HepG2 (cell line): ENCODE data around the gene ARG2. TPM values are rescaled to one million over a fixed set of nuclear protein-coding genes. Genes with fewer than 3 reads are reported as not detected.

Experiments
- EZH2 ChIP-seq: conservative IDR thresholded peaks from 2 replicates; pipeline ENCODE4 v1.6.1; 2012; ENCODE audit warnings: mild to moderate bottlenecking, low read depth, low read length, moderate library complexity
- FOXC1 ChIP-seq: sonication (generic); formaldehyde crosslinking; IDR thresholded peaks from 2 replicates; pipeline ENCODE4 v1.8.0; 2022; ENCODE audit warnings: mild to moderate bottlenecking, missing genetic modification reagents, borderline replicate concordance
- FOXK1 ChIP-seq: sonication (generic); formaldehyde crosslinking; IDR thresholded peaks from 2 replicates; pipeline ENCODE4 v1.4.0; 2020; ENCODE audit warnings: low read depth, missing genetic modification reagents, borderline replicate concordance
- GATAD1 ChIP-seq: IDR thresholded peaks from 2 replicates; pipeline ENCODE4 v1.6.1; 2016; ENCODE audit warnings: missing genetic modification reagents, missing compliant biosample characterization
- MEF2D ChIP-seq: sonication (generic); formaldehyde crosslinking; IDR thresholded peaks from 2 replicates; pipeline ENCODE4 v1.5.1; 2020; ENCODE audit warnings: mild to moderate bottlenecking, missing genetic modification reagents
- MEIS2 ChIP-seq: sonication (generic); formaldehyde crosslinking; IDR thresholded peaks from 2 replicates; pipeline ENCODE4 v1.9.0; 2021; ENCODE audit warnings: mild to moderate bottlenecking, missing genetic modification reagents
- MTA1 ChIP-seq: sonication (generic); formaldehyde crosslinking; IDR thresholded peaks from 2 replicates; pipeline ENCODE4 v1.4.0; 2020; ENCODE audit warnings: missing genetic modification reagents, mild to moderate bottlenecking, borderline replicate concordance
- MXI1 ChIP-seq: IDR thresholded peaks from 3 replicates; pipeline ENCODE4 v1.6.1; 2012; ENCODE audit warnings: low read depth, low read length, inconsistent platforms, borderline replicate concordance
- NKX3-1 ChIP-seq: sonication (generic); formaldehyde crosslinking; IDR thresholded peaks from 2 replicates; pipeline ENCODE4 v1.5.0; 2020; ENCODE audit warnings: missing genetic modification reagents
- PAX8 ChIP-seq: sonication (generic); formaldehyde crosslinking; IDR thresholded peaks from 2 replicates; pipeline ENCODE4 v1.8.0; 2022; ENCODE audit warnings: mild to moderate bottlenecking, missing genetic modification reagents, borderline replicate concordance
- PCBP2 ChIP-seq: fragments of 200-400 bp; formaldehyde crosslinking; optimal IDR thresholded peaks from 2 replicates; pipeline ENCODE3; 2018; ENCODE audit warnings: low read length, low read depth; ENCODE audit not compliant: poor library complexity, severe bottlenecking
- POGZ ChIP-seq: sonication (generic); formaldehyde crosslinking; IDR thresholded peaks from 2 replicates; pipeline ENCODE4 v1.4.0; 2020; ENCODE audit warnings: mild to moderate bottlenecking, missing genetic modification reagents
- SNAPC2 ChIP-seq: sonication (generic); formaldehyde crosslinking; IDR thresholded peaks from 2 replicates; pipeline ENCODE4 v1.8.1; 2022; ENCODE audit warnings: mild to moderate bottlenecking, missing genetic modification reagents
- SUZ12 ChIP-seq: fragments of 150-350 bp; IDR thresholded peaks from 2 replicates; pipeline ENCODE4 v1.6.1; 2014; ENCODE audit warnings: low read depth, low read length
- TCF7 ChIP-seq: sonication (generic); IDR thresholded peaks from 2 replicates; pipeline ENCODE4 v1.6.1; 2016; ENCODE audit warnings: antibody characterized with exemption, low read depth
- XRCC5 ChIP-seq: fragments of 200-400 bp; formaldehyde crosslinking; optimal IDR thresholded peaks from 2 replicates; pipeline ENCODE3; 2017; ENCODE audit warnings: mild to moderate bottlenecking, low read length
- YY1 ChIP-seq: IDR thresholded peaks from 2 replicates; pipeline ENCODE4 v1.6.1; 2011; ENCODE audit warnings: low read length, low read depth, moderate library complexity, mild to moderate bottlenecking; ENCODE audit not compliant: insufficient read depth, insufficient replicate concordance
- ZFY ChIP-seq: sonication (generic); formaldehyde crosslinking; IDR thresholded peaks from 2 replicates; pipeline ENCODE4 v1.4.0; 2020; ENCODE audit warnings: missing genetic modification reagents
- ZNF230 ChIP-seq: sonication (generic); formaldehyde crosslinking; IDR thresholded peaks from 2 replicates; pipeline ENCODE4 v1.4.0; 2020; ENCODE audit warnings: mild to moderate bottlenecking, missing genetic modification reagents
- ZNF282 ChIP-seq: fragments of 450-650 bp; IDR thresholded peaks from 2 replicates; pipeline ENCODE4 v1.6.1; 2018; ENCODE audit not compliant: partially characterized antibody
- ZNF761 ChIP-seq: sonication (generic); formaldehyde crosslinking; conservative IDR thresholded peaks from 2 replicates; pipeline ENCODE4 v1.4.0; 2020; ENCODE audit warnings: mild to moderate bottlenecking, missing genetic modification reagents
- polyA plus RNA-seq, 8 experiments: library from polyadenylated mRNA; depleted of rRNA in 3 of 8; stranded (reverse) in 7 of 8; unstranded in 1 of 8; fragments of >200 nt; fragmentation: Illumina TruSeq in 4 of 8; extraction: Trizol in 4 of 8; gene quantifications; 2 replicates each; pipeline versions ENCODE4 v1.2.1 to v1.2.3, GENCODE V29; 2011 to 2016; ENCODE audit warnings: low read depth in 4 of 8, missing spikeins in 1 of 8, mixed read lengths in 1 of 8; ENCODE audit not compliant: insufficient read depth in 1 of 8
- total RNA-seq, 5 experiments: library from RNA; depleted of rRNA; stranded (reverse); fragments of >200 nt; fragmentation: Illumina TruSeq; extraction: Trizol; gene quantifications; 2 replicates each; pipeline ENCODE4 v1.2.3, GENCODE V29; 2016; ENCODE audit warnings: low read depth in 1 of 5
- TF ChIP-seq, protein P1 (sequence below): sonication (generic); formaldehyde crosslinking; IDR thresholded peaks from 2 replicates; pipeline ENCODE4 v1.5.1; 2020; ENCODE audit warnings: mild to moderate bottlenecking, missing genetic modification reagents, moderate library complexity
- TF ChIP-seq, protein P2 (sequence below): IDR thresholded peaks from 2 replicates; pipeline ENCODE4 v1.6.1; 2016; ENCODE audit warnings: missing genetic modification reagents, missing compliant biosample characterization
- TF ChIP-seq, protein P3 (sequence below): sonication (generic); formaldehyde crosslinking; conservative IDR thresholded peaks from 2 replicates; pipeline ENCODE4 v1.8.0; 2022; ENCODE audit warnings: missing genetic modification reagents
- TF ChIP-seq, protein P4 (sequence below): sonication (generic); formaldehyde crosslinking; IDR thresholded peaks from 2 replicates; pipeline ENCODE4 v1.8.0; 2022; ENCODE audit warnings: missing genetic modification reagents, mild to moderate bottlenecking, borderline replicate concordance
- TF ChIP-seq, protein P5 (sequence below): sonication (generic); formaldehyde crosslinking; IDR thresholded peaks from 2 replicates; pipeline ENCODE4 v1.5.0; 2020; ENCODE audit warnings: missing genetic modification reagents, mild to moderate bottlenecking, borderline replicate concordance

Gene ARG2
- total and polyA plus RNA-seq, 2 of the 13 experiments (the other 11 are each of a cell fraction or from before 2014, with no cell fraction given): 37.5 to 73.6 TPM

DNA sequence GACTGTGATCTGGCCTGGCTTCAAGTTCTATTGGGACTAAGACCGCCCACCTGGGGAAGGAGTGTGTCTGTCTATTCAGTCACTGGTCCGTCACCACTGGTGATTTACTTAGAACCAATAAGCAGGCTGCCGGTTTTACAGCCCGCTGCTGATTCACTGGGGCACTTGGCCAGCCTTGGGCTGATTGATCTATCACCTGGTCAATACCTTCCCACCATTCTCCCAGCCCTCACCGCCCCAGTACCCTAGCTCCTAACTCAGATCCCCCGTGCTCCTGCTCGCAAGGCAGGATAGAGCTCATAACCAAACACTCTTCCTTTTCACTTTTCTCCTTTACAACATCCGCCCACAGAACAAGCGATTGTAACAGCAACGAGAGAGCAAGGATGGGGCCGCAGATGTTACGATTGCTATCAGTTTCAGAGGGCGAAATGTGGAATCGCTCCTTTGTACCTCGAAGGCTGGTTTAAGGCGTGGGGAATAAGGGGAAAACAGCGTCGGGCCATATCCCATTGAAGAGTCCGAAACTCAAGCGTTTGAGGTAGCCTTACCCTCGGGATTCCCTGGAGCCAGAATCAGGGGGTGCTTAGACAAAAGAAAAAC lies 75.2 kb downstream of the ARG2 start (continued):
- TF ChIP-seq, protein P1, sequence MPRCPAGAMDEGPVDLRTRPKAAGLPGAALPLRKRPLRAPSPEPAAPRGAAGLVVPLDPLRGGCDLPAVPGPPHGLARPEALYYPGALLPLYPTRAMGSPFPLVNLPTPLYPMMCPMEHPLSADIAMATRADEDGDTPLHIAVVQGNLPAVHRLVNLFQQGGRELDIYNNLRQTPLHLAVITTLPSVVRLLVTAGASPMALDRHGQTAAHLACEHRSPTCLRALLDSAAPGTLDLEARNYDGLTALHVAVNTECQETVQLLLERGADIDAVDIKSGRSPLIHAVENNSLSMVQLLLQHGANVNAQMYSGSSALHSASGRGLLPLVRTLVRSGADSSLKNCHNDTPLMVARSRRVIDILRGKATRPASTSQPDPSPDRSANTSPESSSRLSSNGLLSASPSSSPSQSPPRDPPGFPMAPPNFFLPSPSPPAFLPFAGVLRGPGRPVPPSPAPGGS (CRISPR knock-in tag): no peak
- peak; percentile 18; the same call in 1 of the 2 replicates for TF ChIP-seq NKX3-1
- no peak; the same call in 1 of the 2 replicates for TF ChIP-seq ZFY (CRISPR knock-in tag)
- peak; percentile 43 for TF ChIP-seq POGZ
- TF ChIP-seq ZNF230 (CRISPR knock-in tag): no peak
- 0 out of 2 replicates have a peak, but pooled peaks have one; percentile 26 for TF ChIP-seq FOXK1
- TF ChIP-seq YY1: no peak
- TF ChIP-seq SNAPC2 (CRISPR knock-in tag): 0 out of 2 replicates have a peak, but pooled peaks have one; percentile 66
- 0 out of 3 replicates have a peak, but pooled peaks have one; percentile 31 for TF ChIP-seq MXI1
- no peak for TF ChIP-seq MTA1
- no peak for TF ChIP-seq ZNF282
- TF ChIP-seq TCF7: 0 out of 2 replicates have a peak, but pooled peaks have one; percentile 10
- TF ChIP-seq ZNF761 (CRISPR knock-in tag): no peak
- TF ChIP-seq, protein P2, sequence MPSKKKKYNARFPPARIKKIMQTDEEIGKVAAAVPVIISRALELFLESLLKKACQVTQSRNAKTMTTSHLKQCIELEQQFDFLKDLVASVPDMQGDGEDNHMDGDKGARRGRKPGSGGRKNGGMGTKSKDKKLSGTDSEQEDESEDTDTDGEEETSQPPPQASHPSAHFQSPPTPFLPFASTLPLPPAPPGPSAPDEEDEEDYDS (CRISPR knock-in tag): peak; percentile 89
- TF ChIP-seq, protein P3, sequence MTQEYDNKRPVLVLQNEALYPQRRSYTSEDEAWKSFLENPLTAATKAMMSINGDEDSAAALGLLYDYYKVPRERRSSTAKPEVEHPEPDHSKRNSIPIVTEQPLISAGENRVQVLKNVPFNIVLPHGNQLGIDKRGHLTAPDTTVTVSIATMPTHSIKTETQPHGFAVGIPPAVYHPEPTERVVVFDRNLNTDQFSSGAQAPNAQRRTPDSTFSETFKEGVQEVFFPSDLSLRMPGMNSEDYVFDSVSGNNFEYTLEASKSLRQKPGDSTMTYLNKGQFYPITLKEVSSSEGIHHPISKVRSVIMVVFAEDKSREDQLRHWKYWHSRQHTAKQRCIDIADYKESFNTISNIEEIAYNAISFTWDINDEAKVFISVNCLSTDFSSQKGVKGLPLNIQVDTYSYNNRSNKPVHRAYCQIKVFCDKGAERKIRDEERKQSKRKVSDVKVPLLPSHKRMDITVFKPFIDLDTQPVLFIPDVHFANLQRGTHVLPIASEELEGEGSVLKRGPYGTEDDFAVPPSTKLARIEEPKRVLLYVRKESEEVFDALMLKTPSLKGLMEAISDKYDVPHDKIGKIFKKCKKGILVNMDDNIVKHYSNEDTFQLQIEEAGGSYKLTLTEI: no peak
- TF ChIP-seq XRCC5: no peak
- TF ChIP-seq GATAD1: peak; percentile 36; the same call in 1 of the 2 replicates
- TF ChIP-seq, protein P4, sequence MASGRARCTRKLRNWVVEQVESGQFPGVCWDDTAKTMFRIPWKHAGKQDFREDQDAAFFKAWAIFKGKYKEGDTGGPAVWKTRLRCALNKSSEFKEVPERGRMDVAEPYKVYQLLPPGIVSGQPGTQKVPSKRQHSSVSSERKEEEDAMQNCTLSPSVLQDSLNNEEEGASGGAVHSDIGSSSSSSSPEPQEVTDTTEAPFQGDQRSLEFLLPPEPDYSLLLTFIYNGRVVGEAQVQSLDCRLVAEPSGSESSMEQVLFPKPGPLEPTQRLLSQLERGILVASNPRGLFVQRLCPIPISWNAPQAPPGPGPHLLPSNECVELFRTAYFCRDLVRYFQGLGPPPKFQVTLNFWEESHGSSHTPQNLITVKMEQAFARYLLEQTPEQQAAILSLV (CRISPR knock-in tag): peak; percentile 62; the same call in 1 of the 2 replicates
- TF ChIP-seq, protein P5, sequence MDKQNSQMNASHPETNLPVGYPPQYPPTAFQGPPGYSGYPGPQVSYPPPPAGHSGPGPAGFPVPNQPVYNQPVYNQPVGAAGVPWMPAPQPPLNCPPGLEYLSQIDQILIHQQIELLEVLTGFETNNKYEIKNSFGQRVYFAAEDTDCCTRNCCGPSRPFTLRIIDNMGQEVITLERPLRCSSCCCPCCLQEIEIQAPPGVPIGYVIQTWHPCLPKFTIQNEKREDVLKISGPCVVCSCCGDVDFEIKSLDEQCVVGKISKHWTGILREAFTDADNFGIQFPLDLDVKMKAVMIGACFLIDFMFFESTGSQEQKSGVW (CRISPR knock-in tag): no peak
- TF ChIP-seq SUZ12: no peak
- peak; percentile 40; the same call in 1 of the 2 replicates for TF ChIP-seq MEIS2 (CRISPR knock-in tag)
- TF ChIP-seq PCBP2: no peak
- TF ChIP-seq FOXC1: no peak
- TF ChIP-seq PAX8 (CRISPR knock-in tag): no peak
- TF ChIP-seq EZH2: no peak
- TF ChIP-seq MEF2D (CRISPR knock-in tag): no peak
